Skin epidermis (tissue), 12 donors: ENCODE results near the gene TRPC4.

Experiments
- H3K27ac ChIP-seq, 21 experiments: fragments of 200-600 bp; sonication (generic) in 11 of 21; one replicate each; pipeline ENCODE4 v1.5.0; 2020; ENCODE audit warnings: mild to moderate bottlenecking in 3 of 21, inconsistent platforms in 2 of 21, moderate library complexity in 2 of 21
- H3K4me3 ChIP-seq, 7 experiments: fragments of 200-600 bp; sonication (generic) in 2 of 7; one replicate each; pipeline ENCODE4 v1.5.0; 2020; ENCODE audit warnings: inconsistent platforms in 2 of 7, mild to moderate bottlenecking in 2 of 7, moderate library complexity in 1 of 7

TRPC4 gene

DNA sequence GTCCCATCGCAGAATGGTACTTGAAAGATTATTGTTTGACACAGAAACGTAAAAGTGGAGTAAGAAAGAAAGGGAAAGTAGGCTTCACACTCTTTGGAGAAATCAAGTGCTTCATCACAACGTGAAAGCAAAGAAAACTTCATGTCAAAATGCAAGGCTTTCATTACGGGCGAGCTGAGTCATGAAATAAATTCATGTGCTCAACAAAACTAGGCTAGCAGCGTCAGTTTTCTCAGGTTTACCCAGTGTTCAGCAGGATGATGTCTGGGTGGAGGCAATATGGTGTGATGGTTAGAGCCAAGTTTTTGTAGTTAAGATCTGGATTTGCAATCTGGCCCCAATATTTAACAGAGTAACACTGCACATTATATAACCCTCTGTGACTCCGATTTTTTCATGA, 128.0 kb downstream of the TRPC4 start:
- no peak overlapping the region for H3K27ac ChIP-seq
- no peak overlapping the region for H3K4me3 ChIP-seq

DNA sequence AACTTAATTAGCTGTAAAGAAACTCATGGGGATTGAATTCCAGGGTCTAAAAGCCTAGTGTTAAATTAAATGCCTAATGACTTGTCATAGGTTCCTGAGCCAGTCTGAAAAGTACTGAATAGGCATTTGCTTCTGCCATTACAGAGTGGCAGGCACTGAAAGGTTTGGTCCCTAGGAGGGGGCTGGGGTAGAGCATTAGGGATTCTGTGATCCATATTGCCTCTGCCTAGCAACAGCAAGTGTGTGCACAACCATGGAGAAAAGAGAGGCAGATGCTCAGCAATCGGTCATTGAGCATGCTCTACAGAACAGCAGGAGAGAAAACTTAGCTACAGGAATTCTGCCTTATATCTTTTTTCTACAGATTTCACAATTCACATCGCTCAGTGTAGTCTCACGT, 133.5 kb downstream of the TRPC4 start:
- no peak overlapping the region for H3K4me3 ChIP-seq

DNA sequence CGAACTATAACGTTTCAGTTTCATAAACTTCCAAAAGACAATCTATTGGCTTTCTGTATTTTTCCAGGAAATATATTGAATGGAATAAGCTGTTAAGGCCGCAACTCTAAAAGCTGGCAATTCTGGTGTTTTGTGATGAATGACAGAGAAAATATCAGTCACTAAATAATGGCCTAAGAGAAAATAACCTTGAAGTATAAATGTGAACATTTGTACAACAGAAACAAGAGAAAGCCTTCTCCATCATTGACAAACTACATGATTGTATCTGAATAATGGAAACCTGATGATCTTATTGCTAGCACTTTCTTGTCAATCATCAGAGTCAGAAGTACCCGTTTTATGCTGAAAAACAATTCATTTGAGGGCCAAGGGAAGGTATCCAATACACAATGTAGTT, 134.3 kb downstream of the TRPC4 start:
- Histone ChIP-seq H3K4me3 (no peak overlapping the region), H3K27ac (no peak overlapping the region)

More for the DNA sequence above, 133.5 kb downstream of the TRPC4 start:
- no peak overlapping the region for H3K27ac ChIP-seq

DNA sequence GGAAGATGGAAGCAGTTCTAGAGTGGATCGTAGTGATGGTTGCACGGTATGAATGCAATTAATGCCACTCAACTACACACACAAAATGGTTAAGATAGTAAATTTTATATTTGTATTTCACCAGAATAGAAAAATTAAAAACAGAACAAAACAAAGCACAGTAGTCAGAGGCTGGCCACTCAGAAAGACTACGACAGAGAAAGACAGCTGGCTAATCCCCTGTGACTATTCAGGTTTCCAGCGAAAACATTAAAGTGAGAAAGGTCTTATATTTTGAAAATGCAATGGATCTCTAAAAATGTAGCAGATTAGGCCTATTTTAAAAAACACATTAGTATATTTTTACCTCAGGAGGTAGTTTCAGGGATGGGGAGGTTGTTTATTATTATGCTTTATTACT, 139.7 kb downstream of the TRPC4 start:
- no peak overlapping the region for H3K27ac ChIP-seq
- H3K4me3 ChIP-seq: no peak overlapping the region

DNA sequence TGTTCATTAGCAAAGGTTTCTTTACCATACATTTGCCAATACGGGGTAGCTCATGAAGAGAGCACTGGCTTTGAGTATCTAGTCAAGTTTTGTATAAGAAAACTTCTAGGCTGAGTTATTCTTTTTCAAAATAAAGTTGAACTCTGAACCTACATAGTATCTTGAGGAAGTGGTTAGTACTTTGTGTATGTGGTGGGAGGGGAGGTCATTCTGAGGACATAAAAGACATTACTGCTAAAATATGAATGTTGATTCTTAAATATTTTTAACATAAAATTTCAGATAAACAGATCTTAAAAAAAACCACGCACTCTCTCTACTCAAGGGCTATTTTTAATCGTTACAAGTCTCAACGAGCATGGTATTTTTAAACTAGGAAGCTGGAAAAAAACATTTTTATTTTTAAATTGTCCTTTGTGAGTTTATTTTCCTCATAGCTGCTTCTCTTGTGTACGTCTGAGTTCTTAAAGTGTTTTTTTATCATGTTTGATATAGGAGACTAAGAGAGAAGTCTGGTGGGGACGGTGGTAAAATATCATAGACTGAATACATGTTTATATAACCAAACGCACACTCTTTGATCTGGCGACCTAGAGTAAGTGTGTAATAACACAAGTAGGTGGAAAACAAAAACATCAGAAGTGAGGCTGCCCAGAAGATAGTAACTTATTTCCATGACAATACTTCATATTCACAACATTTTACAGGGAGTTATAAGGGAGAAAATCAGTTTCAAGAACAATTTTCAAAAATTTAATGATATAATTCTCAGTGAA, 153.0 kb downstream of the TRPC4 start:
- no peak overlapping the region for H3K4me3 ChIP-seq

DNA sequence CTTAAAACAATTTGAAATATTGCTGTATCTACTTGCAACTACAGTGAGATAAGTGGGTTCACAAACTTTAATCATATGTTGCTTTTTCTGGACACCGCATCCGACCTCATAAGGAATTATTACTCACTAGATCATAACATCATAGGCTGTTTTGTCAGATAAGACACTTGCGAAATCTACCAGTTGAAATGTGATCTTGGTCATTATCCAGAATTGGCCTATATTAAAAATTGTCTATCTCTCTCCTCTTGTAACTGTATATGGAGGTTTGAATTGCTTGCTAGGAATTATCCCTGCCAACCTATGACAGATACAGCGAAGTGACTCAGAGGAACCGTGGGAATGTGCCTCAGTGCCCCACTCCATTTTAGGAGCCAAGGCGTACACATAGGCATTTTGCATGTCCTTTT, 154.0 kb downstream of the TRPC4 start:
- no peak overlapping the region for H3K4me3 ChIP-seq
- no peak overlapping the region for H3K27ac ChIP-seq

More for the DNA sequence above, 153.0 kb downstream of the TRPC4 start:
- H3K27ac ChIP-seq: no peak overlapping the region

DNA sequence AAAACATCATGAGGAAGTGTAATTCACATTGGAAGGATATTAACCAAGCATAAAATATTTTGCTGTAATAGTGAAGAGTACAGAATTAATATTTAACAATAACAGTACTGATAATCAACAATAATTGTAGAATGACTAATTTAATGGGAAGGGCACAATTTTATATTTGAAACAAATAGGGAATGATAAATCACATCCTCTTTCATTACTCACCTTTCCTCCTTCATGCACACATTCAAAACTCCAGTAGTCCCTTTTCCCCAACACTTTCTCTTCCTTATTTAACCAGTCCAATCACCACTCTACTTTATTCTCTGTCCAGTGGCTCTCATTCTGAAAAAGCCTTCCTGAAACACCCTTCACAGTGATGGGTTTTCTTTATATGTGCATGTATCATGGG, 160.3 kb downstream of the TRPC4 start:
- Histone ChIP-seq H3K4me3 (no peak overlapping the region), H3K27ac (no peak overlapping the region)

DNA sequence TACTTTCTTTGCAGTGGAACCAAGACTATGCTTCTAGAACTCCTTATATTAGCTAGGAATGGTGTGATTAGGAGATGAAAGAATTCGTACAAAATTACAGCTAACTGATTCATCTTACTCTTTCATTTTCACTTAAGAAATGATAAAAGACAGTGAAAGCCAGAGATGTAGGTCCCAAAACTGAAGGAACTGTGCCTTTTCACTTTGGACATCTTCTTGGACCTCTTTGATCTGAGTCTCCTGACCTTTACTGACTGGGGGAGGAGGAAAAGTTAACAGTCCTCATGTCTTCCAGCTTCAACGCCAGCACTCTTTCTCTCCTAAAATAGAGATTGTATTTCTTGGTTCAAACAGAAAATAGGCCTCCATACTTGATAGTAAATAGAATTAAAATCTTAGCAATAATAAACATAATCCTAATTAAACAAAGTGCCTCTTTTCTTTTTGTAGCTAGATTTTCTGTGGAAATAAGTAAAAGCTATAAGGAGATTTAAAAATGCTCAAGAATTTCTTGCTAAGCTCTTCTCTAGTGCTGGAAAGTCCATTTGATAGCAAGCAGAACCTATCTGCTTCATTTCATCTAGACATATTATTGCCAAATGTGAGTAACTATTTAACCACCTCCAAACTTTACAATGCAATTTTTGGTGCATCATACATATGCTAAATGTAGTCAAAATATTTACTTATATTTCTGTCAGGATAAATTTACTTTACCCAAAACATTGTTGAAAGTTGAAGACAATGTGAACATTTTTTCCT, 161.7 kb downstream of the TRPC4 start:
- Histone ChIP-seq H3K27ac (no peak overlapping the region), H3K4me3 (no peak overlapping the region)

DNA sequence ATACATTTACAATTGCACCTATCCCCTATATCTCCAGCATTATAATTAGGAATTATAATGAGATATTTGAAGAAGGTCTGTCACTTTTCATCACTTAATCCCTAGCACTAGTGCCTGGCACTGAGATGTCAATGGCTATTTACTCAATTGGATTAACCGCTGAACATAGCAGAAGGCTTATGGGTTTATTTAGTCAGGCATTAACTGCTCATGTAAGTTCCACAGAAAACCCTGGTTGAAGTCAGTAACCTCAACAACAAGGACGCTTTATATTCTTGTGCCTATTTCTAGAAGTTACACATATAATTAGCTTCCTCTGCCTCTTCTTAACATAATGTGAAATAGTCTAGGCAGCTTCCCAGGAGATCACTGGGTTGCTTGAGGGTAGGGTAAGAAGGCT, 163.5 kb downstream of the TRPC4 start:
- Histone ChIP-seq H3K27ac (no peak overlapping the region), H3K4me3 (no peak overlapping the region)

DNA sequence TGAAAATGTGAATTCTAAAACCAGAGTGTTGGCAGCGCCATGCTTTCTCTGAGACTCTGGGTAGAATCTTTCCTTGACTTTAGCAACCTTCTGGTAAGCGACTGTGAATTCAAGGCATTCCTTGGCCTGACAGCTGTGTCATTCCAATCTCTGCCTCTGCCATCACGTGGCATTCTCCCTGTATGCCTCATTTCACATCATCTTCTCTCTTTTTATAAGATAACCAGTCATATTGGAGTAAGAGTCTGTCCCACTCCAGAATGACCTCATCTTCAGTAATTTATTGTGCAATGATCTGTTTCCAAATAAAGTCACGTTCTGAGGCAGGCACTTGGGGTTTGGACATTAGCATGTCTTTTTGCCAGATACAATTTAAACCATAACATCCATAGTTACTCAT, 167.6 kb downstream of the TRPC4 start:
- H3K27ac ChIP-seq: peak overlapping the region in 2 of 21 experiments; percentile 10 to 73
- no peak overlapping the region for H3K4me3 ChIP-seq

DNA sequence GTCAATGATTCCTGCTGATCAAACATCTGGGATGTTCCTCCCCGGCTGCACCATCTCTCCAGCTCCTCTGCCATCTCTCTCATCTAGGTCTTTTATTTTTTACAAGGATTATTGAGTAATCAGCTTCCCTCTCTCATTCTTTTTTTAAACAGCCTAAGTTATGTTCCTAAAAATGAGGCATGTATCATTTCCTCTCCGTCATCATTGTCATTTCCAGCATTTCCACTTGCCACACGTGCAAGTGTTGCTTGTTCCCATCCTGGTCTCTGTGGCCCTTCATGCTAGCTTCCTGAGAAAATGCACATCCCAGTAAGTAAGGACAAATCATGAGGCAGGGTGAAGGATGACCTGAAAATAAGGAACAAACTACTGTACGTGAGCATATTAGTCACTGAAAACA, 168.3 kb downstream of the TRPC4 start:
- Histone ChIP-seq H3K4me3 (no peak overlapping the region), H3K27ac (peak overlapping the region in 2 of 21 experiments; percentile 10 to 73)

DNA sequence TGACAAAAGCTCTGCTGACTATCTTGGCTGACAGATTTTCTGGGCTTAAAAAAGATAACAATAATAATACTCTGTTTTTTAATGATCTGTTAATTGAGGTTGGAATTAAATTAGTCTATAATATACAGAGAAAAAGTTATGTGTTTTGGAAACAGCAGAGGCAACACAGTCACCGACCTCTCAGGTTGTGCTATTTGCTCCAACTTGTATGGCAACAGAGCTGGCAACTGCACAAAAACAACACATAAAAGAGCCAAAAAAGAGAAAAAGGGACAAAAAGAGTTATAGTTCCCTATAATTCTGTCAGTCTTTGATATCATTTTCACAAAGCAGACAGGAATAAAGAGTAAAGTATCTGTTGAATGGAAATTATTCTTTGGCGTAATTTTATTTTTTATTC, 168.7 kb downstream of the TRPC4 start:
- peak overlapping the region in 1 of 21 experiments; percentile 40 for H3K27ac ChIP-seq

DNA sequence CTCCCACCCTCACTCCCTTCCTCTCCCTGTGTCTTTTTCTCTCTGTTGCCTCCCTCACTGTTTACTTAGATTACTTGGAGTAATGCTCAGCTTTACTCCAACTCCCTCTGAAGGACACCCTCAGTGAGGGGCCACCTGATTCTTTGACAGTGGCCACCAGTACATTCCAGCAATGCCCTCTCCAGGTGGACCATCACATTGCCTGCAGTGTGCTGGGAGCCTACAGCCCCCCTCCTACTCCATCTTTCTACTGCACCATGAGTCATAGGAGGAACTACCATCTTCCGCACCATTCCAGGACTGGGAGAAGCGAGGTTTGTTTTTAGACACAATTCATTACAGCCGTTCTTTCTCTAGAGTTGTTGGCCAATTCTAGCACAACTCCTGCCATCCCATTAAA, 174.4 kb downstream of the TRPC4 start:
- H3K27ac ChIP-seq: no peak overlapping the region
- no peak overlapping the region for H3K4me3 ChIP-seq

More for the DNA sequence above, 168.7 kb downstream of the TRPC4 start:
- no peak overlapping the region for H3K4me3 ChIP-seq

DNA sequence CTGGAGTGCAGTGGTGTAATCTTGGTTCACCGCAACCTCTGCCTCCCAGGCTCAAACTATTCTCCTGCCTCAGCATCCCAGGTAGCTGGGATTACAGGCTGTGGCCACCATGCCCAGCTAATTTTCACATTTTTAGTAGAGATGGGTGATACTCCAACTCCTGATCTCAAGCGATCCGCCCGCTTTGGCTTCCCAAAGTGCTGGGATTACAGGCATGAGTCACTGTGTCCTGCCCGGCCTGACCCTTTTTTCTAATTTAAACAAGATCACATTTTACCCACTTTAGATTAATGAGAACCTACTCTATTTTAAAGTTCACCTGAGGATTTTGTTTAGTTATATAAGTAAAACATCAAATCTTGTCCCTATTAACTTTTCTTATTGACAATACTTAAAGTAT, 179.2 kb downstream of the TRPC4 start:
- H3K4me3 ChIP-seq: no peak overlapping the region
- no peak overlapping the region for H3K27ac ChIP-seq

DNA sequence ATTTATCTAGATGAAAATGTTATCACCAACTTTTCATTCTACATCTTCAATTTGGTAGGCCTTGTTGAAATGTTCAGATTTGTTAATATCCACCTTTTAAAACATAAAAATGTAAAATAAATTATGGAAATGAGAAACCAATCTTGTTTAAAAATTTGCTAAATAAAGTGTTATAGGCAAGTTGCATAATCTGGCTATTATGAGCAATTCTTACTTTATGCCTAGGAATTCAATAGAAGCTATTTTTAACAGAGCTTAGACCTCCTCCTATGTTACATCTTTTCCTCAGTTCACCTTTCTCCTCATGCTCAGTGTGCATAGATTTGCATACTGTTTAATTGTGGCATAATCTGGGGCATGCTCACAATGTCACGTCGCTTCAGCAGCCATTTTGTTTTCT, 183.1 kb downstream of the TRPC4 start:
- no peak overlapping the region for H3K27ac ChIP-seq
- no peak overlapping the region for H3K4me3 ChIP-seq

DNA sequence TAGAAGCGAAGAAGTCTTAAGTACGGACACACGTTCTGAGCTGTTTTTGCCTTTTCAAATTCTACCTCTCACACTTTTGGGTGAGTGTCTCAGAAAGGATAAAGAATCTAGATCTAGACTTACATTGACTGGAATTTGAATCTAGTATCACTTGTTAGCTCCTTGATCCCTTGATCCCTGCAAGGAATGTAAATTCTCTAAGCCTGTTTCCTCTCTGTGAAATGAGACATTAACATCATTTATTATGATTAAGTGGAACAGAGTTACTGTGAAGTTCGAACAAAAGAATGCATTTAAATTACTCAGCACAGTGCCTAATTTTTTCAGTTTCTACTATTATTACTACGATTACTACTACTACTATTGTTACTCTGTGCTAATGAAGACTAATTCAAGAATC, 184.4 kb downstream of the TRPC4 start:
- Histone ChIP-seq H3K27ac (no peak overlapping the region), H3K4me3 (no peak overlapping the region)

DNA sequence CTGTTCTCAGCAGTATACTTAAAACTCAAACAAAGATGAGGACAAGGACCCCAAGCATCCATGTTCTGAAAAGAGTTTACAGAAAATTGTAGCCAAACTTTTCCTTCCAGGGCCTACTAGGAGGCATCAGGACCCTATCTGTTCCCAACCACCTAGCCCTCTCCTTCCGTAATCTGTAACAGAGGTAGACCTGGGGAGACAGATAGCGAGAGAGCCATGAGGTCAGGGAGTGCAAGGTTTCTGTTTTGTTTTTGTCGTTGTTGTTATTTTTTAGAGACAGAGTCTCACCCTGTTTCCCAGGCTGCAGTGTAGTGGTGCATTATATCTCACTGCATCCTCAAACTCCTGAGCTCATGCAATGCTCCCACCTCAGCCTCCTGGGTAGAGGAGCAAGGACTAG, 187.1 kb downstream of the TRPC4 start:
- H3K27ac ChIP-seq: no peak overlapping the region
- H3K4me3 ChIP-seq: no peak overlapping the region

DNA sequence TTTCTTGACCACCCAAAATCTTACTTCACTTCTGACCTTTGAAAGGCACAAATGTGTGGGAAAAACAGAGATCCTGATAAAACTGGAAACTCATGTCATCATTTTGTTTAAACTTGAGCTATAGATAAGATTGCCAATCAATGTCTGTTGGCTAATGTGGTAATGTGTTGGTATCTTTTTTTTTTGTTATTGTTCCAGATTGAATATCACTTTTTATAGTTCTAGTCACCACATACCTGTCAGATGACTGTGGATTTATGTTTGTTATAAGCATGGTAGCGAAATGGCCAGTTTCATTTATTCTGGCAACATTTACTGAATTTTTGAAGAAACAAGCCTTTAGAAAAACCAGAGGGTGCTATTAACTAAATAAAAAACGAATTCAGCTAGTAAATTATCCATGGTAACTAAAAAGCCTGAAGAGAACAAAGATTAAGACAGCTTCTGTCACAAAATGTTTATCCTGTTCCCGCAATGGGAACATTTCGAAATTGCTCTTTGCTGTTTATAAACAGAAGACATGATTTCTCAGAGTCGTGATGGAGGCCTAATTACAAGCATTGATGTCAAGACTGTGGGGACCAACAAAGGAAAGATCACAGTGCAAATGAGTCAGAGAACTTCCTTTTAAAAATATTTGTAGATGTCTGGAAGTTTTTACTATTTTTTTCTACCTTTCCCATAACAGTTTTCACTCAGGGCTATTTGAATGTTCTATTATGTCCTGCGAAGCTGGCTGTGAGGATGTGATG, 188.1 kb downstream of the TRPC4 start:
- Histone ChIP-seq H3K27ac (peak overlapping the region in 1 of 21 experiments; percentile 4), H3K4me3 (no peak overlapping the region)

DNA sequence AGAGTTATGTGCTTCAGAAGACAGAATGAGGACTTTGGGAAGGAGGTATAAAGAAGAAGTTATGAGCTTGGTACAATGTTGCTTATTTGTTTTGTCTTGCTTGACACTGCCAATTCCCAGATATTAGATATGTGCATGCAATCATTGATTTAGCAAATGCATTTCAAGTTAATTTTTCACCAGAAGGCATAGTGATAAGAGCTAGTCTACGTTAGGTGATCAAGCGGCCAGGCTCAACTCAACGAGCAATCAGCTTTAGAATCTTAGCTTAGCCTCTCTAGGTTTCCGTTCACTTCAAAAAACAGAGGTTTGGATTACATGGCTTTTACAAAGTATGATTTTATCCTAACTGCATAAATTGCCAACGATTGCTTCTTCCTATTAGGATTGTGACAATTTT, 189.4 kb downstream of the TRPC4 start:
- Histone ChIP-seq H3K27ac (no peak overlapping the region), H3K4me3 (no peak overlapping the region)

DNA sequence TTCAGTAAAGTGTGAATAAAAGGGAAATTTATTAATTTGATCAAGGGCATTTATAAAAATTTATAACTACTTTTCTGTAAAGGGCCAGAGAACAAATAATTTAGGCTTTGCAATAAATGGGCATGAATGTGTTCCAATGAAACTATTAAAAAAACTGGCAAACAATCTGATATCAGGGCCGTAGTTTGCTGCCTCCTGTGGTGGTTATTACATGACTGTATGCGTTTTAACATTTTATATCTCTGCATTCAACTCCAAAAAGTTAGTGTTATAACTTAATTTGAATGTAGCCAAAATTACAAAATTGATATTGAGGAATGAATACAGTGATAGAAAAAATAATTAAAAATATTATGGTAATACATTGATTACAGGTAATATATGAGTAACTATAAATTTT, 190.5 kb downstream of the TRPC4 start:
- Histone ChIP-seq H3K27ac (no peak overlapping the region), H3K4me3 (no peak overlapping the region)

DNA sequence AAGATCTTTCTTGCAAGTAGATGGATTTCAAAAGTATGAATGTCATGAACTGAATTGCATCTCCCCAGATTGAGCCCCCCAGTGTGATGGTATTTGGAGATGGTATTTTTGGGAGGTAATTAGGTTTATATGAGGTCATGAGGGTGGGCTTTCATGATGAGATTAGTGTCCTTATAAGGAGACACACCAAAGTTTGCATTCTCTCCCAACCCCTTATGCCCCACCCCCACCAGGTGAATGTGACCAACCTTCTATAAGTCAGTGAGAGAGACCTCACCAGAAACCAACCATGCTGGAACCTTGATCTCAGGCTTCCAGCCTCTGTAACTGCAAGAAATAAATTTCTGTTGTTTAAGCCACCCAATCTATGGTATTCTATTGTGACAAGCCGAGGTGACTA, 199.7 kb downstream of the TRPC4 start:
- no peak overlapping the region for H3K4me3 ChIP-seq
- no peak overlapping the region for H3K27ac ChIP-seq
